MM.1S (cell line): ENCODE results near the gene TMEM38B.

Experiments used
- EZH2 ChIP-seq: fragments of 300-600 bp; sonication (generic); optimal IDR thresholded peaks from 2 replicates; pipeline ENCODE3; 2017; ENCODE audit warnings: low read depth, mild to moderate bottlenecking, antibody characterized with exemption, low read length, mixed read lengths
- EZH2phosphoT487 ChIP-seq: fragments of 300-600 bp; sonication (generic); IDR thresholded peaks from 2 replicates; pipeline ENCODE4 v1.6.1; 2018; ENCODE audit warnings: antibody characterized with exemption, low read length
- TF ChIP-seq, protein P1 (sequence below): fragments of 300-600 bp; sonication (generic); IDR thresholded peaks from 2 replicates; pipeline ENCODE4 v1.5.1; 2016; ENCODE audit warnings: antibody characterized with exemption, low read length, mixed read lengths

GRCh38 chr9:105742088-105742487 is 47.7 kb downstream of the TMEM38B start:
- TF ChIP-seq, protein P1, sequence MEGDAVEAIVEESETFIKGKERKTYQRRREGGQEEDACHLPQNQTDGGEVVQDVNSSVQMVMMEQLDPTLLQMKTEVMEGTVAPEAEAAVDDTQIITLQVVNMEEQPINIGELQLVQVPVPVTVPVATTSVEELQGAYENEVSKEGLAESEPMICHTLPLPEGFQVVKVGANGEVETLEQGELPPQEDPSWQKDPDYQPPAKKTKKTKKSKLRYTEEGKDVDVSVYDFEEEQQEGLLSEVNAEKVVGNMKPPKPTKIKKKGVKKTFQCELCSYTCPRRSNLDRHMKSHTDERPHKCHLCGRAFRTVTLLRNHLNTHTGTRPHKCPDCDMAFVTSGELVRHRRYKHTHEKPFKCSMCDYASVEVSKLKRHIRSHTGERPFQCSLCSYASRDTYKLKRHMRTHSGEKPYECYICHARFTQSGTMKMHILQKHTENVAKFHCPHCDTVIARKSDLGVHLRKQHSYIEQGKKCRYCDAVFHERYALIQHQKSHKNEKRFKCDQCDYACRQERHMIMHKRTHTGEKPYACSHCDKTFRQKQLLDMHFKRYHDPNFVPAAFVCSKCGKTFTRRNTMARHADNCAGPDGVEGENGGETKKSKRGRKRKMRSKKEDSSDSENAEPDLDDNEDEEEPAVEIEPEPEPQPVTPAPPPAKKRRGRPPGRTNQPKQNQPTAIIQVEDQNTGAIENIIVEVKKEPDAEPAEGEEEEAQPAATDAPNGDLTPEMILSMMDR, result no peak
- TF ChIP-seq EZH2phosphoT487, result no peak
- TF ChIP-seq EZH2, result no peak
